Stimulated activated CD8-positive, alpha-beta memory T cell treated with anti-CD3 and anti-CD28 coated beads, Interleukin-15, amount 100 ng/mL, for 24 hours (primary cell): ENCODE data around the gene GAK.

Experiments used
- DNase-seq: peaks from one replicate; pipeline ENCODE4 v3.0.0-alpha.2; 2020; ENCODE audit warnings: low read depth

The GAK gene

DNA sequence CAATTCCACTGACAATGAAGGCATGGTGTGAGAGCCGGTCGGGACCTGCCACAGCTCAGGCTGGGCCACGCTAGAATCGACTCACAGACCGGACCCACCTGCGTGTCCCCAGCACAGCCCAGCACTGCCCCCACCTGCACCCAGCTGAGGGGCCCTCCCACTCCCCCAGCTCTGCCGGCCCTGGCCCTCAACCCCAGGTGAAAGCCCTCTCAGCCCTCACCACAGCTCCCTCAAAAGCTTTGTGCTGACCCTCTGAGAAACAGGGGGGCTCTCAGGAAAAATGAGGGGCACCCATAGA lies 25.1 kb downstream of the GAK start:
- DNase-seq = no peak

DNA sequence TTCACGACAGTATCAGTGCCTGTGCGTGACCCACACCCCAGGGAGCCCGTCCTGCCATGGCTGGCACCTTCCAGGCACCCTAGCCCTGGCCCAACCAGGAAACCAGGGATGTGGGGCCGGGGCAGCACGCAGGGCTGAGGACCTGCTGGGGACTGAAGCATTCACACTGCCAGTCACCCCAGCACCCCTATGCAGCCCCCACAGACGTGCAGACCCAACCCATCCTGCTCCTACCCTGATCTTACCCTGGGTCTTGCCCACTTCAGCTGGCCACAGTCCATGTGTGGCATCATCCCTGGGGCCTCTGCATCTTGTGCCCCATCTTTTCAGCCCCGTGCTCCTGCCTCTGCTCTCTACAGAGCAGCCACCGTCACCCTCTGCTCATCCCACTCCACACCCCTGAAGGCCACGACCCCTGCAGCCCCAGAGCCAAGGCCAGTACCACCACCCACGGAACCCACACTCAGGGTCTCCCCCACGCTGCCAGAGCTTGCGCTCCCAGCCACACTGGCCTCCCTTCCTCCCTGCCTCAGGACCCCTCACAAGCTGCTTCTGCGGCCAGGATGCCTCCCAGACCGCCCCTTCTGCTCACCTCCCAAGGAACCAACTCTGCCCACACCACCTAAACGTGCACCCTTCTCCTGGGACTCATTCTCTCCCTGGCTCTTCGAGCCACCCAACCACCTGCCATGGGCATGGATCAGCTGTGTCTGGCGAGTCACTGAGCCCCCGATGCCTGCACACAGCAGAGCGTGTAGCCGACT lies 25.6 kb downstream of the GAK start:
- DNase-seq = no peak

DNA sequence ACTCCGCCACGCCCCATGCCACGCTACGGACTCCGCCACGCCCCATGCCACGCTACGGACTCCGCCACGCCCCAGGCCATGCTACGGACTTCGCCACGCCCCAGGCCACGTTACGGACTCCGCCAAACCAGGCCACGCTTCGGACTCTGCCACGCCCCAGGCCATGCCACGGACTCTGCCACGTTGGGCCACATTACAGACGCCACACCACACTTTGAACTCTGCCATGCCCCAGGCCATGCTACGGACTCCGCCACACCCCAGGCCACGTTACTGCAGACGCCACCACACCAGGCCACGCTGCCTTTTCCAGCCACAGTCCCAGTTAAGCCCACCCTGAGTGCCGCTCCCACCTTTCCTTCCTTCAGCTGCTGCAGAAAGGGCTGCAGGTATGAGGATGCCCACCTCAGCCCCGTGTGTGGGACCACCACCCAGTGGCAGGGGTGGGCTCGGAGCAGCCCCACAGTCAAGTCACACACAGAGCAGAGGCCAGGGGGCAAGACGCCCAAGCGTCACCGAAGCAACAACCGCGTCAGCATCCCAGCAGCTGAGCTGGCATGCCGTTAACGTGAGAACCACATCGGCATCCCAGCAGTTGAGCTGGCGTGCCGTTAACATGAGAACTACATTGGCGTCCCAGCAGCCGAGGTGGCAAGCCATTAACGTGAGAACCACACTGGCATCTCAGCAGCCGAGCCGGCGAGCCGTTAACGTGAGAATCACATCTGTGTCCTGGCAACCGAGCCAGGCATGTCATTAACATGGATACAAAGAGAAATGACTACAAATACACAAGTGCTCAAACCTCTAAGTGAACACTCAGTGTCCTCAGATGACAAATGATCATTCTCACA lies 26.4 kb downstream of the GAK start:
- no peak for DNase-seq

DNA sequence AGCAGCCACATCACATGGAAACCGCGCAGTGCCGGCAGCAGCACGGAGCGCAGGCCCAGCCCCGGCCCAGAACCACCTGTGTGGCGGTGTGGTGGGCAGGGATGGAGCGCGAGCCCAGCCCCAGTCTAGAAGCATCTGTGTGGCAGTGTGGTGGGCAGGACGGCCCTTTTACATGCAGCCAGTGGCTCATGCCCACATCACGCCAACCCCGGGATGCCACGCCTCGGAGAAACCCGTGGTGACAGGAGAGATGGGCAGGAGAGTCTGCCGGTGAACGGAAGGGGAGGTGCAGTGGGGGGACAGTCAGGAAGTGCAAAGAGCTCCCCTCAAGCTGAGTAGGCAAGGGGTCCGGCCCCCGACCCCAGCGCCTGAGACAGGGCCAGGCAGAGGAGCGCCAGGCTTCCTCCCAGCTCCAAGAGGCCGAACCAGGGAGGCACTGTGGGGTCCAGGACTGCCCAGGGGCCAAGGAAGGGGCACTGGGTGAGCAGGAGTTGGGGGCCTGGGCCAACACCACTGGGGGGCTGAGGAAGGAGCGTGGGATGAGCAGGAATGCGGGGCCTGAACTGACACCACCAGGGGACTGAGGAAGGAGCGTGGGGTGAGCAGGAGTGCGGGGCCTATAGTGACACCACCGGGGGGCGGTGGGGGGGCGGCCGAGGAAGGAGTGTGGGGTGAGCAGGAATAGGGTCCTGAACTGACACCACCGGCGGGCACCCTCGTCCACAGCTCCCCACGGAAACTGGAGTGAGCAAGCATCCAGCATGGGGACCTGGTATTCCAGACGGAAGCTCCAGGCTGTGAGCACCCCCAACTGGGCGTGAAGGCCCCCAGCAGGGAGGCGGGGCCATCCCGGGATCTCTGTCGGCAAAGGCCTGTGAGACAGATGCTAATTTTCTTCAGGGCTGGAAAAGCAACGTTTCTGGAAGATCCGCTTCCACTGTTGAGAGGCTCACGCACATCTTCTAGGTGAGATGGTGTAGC lies 28.8 kb downstream of the GAK start:
- DNase-seq = no peak

DNA sequence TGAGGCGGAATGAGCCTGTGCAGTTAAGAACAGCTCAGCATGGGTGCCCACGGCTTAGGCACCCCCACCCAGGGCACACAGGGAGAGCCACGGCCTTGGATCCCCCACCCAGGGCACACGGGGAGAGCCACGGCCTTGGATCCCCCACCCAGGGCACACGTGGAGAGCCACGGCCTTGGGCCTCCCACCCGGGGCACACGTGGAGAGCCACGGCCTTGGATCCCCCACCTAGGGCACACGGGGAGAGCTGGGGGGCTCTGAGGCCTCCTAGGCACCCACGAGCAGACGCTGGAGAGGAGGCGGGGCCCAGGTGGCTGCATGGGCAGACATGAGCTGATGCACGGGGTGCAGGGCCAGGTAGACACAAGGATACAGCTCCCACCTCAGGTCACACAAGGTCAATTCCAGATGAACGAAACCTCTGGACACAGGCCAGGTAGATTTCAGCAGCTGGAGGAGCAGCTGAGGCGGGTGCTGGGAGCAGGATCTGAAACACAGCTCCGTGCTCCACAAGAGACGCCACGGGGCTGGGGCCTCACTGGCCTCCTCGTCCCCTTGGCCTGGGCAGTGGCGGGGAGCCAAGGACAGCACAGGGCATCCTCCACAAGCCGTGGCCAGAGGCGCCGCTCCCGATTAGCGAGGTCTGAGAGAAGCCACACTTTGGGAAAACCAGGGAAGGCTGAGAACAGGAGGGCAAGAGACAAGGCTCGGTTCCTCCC lies 30.8 kb downstream of the GAK start:
- no peak for DNase-seq

DNA sequence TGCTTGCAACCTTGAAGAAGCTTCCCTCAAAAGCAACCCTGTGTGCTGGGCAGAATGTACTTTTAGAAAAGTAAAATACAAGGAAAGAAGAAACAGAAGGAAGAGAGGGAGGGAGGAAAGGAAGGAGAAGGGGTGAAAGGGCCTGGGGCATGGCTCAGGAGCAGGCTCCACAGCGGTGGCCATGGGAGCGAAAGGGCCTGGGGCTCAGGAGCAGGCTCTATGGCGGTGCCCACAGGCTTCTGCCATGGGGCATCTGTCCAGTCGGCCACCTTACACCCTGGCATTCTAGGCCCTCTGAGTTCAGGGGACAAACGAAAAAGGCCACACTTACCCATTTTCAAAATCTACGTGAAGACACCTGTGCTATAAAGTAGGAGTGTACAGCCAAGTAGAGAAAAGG lies 31.4 kb downstream of the GAK start:
- DNase-seq = no peak

DNA sequence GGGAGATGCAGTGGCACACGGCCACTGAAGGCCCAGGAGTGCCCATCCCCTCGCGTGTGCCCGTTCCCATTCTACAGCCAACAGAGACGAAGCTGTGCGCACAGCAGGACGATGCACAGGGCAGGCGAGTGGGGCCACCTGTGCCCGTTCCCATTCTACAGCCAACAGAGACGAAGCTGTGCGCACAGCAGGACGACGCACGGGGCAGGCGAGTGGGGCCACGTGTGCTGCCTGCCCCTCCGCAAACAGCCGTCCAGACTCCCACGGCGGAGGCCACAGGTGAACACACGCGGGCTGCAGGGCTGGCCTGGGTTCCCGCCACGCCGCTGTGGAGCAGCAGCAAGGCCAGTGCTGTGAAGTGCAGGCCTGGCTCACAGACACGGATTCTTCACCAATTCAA lies 32.0 kb downstream of the GAK start:
- no peak for DNase-seq

DNA sequence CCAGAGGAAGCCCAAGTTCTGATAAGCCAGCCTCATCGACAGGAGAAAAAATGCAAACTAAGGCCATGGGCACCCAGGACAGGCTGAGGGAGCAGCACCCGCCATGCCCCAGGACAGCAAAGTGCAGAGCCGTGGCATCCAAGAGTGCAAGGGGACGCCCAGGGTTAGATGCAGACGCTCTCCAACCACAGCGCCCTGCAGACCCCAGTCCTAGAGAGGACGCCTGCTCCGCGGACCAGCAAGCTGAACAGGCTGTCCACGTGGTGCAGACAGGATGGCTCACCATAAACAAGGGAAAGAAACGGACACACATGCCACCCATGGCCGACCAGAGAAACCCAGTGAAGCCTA lies 32.6 kb downstream of the GAK start:
- no peak for DNase-seq

DNA sequence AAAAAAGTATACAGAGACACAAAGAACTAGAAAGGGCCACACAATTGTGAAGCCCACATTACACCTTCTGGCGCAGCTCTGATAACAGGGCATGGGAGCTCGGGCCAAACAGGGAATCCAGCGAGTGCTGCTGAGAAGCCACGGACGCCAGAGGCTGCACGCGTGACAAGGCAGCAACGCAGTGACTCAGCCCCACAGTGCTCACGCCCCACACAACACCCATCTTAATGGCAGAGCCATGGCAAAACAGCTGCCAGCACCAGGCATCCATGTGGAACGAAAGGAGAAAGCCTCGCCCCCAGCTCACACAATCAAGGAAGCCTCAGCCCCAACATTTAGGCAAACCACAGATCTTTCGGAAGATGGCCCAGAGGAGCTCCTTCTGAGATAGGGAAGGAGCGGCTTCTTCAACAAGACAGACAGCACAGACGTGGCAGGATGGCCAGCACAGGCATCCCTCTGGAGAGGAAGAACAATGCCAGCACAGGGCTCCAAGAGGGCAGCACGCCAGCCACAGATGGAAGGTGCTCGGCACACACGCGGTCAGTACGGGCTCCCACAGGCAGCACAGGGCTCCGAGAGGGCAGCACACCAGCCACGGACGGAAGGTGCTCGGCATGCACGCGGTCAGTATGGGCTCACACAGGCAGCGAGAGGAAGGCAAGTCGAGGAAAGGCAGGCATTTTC lies 33.1 kb downstream of the GAK start:
- no peak for DNase-seq

DNA sequence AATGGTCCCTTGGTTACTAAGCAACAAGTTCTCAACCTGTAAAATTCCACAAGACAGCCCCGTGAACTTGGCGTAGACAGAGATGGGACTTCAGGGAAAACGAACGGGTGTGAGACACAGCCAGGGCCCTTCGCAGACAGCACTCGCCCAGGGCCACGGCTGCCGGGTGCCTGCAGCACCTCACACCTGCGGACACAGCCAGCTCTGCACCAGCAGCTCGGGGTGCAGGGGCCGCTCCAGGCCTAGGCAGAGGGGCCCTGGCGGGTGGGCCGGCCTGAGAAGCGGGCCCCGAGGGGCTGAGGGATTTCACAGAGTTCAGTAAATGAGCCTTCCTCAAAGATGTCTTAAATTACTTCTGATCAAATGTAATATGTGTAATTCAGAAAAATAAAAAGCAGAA lies 34.0 kb downstream of the GAK start:
- DNase-seq = no peak

DNA sequence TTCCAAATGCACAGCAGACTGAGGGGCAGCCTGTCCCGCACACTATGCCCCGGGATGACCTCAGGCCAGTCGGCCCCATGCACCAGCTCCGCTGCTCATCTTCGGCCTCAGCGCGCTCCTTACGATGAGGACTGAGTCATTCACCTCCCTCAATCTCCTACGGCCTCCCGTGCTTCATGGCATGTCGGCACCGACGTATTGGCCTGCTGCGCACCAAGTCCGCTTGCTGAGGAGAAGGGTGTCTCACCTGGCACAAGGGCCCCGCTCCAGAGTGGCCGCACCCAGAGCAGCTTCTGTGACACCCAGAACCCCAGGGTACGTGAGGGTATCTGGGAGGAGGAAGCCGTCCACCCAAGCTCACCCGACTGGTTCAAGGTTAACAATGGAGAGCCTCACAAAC lies 35.5 kb downstream of the GAK start:
- no peak for DNase-seq

DNA sequence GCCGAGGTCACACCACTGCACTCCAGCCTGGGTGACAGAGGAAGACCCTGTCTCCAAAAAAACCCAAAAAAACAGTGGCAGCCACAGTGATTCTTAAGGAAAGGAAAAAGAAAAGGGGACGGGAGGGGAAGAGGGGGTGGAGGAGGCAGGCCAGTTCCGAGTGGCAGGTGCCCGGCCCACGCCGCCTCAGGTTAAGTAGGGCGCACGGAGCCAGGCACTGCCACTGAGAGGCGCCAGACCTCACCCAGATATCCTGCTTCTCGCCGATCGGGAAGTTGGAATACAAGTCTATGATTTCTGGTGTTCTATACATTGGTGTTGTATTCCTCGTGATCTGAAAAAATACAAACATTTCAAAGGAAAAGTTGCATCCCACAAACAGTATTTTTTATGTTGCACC lies 35.9 kb downstream of the GAK start:
- DNase-seq = no peak

DNA sequence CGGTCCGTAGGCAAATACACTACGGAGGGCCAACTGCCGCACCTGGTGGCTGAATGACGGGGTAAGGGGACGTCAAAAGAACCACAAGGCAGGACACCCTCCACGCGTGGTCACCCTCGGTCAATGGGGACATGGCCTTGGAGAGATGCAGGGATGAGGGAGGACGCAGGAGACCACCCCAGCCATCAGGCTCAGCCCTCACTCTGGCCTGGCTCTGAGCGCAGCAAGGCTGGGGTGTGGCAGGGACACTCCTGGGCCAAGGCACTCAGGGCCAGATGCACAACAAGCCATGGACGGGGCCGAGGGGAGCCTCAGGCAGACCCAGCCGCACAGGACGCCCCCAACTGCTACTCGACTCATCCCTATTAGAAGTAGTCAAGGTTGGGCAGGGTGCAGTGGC lies 36.5 kb downstream of the GAK start:
- DNase-seq = no peak

DNA sequence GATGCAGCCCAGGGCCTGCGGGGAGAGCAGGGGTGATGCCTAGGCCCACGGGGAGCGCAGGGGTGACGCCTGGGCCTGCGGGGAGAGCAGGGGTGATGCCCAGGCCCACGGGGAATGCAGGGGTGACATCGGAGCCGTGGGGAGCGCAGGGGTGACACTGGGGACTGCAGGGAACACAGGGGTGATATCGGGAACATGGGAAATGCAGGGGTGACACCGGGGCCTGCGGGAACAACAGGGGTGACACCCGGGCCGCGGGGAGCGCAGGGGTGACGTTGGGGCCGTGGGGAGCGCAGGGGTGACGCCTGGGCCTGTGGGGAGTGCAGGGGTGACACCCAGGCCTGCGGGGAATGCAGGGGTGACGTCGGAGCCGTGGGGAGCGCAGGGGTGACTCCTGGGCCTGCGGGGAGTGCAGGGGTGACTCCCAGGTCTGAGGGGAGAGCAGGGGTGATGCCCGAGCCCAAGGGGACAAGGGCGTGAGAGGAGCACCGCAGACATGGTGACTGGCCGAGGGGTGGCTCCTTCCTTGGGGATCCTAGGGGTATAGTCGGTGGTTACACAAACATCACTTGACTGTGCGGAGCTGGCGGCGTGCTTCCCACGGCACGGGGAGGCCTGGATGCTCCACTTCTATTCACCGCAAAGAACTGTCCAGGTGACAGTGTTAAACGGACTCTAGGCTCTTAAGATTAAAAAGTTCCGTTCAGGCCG lies 38.0 kb downstream of the GAK start:
- DNase-seq = no peak

DNA sequence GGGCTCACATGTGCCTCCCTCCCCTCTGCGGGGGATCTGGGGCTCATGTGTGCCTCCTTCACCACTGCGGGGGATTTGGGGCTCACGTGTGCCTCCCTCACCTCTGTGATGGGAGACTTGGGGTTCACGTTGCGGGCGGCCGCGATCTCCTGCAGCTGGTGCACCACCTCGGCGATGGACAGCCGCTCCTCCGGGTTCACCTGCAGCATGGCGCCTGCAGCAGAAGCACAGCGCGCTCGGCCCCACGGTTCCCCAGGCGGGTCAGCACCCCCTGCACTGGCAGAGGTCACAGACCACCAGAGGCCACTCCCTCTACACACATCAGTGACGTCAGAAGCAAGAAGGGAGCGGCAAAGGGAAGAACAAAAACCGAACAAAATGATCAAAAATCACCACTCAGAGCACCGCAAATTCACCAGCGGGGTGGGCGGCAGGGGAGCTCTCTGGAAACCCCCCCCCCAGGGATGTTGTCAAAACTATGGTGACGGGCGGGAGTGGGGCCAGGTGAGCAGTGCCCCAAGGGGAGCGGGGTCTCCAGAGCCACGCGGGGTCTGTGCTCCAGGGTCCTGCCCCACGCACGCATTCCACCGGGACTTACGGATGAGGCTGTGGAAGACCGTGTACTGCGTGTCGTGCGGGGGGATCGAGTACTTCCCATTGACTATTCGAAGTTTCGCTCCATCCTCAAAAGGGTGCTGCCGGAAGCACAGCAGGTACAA lies 38.7 kb downstream of the GAK start:
- no peak for DNase-seq

DNA sequence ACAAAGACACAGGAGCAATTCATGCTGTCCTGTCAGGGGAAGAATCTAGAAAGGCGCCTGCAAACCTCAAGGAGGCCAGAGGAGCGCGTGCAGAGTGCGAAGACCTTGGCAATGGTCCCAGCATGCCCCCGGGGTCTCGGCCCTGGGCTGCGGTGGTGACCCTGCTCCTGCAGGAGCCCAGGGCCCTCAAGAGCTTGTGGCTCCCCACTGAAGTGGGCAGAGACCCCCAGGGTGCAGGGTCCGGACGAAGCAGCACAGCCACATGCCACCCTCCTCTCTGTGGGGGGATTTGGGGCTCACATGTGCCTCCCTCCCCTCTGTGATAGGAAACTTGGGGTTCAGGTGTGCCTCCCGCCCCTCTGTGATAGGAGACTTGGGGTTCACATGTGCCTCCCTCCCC lies 39.3 kb downstream of the GAK start:
- no peak for DNase-seq

DNA sequence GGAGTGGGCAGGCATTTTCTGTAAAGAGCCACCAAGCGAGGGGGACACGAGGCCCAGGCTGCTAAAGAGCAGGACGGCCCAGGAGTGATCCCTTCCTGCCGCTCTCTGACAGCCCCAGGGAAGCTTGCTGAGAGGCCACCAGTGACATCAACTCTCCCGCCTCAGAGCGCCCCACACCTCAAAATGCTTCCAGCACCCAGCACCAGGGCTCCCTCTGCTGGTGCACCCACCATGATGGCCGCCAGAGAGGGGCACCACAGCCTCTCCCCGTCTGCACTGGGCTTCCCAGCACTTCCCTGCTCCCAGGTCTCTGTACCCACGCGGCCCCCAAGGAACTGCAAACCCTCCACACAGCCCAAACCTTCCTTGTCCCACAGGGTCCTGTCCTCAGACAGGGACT lies 40.4 kb downstream of the GAK start:
- DNase-seq = no peak

DNA sequence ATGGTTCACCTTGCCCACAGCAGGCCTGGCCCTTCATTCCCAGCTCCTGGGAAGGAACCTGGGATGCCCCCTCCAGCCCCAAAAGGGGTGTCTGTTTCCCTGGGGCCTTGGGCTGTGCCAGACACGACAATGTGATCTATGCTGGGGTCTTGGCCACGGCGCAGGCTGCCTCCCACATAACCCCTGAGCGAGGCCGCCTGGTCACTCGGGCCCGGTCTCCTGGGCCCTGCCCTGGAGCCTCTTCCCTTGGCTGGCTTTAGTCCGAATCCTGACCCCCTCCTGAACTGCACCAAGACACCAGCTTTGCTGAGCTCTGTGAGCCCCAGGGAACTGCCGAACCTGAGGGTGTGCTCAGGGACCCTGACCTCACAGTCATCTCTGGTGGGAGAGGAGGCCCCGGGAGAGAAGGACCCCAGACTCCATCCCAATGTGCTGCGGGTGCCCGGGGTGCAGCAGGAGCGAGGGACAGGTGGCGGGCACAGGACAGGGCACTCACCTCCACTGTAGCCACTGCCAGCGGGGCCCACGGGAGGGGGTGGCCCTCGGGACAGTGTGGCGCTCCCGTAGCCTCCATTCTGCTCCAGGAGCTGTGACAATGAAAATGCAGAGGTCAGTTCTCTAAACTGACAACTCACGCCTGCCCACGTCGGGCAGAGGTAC lies 42.0 kb downstream of the GAK start:
- DNase-seq = no peak

DNA sequence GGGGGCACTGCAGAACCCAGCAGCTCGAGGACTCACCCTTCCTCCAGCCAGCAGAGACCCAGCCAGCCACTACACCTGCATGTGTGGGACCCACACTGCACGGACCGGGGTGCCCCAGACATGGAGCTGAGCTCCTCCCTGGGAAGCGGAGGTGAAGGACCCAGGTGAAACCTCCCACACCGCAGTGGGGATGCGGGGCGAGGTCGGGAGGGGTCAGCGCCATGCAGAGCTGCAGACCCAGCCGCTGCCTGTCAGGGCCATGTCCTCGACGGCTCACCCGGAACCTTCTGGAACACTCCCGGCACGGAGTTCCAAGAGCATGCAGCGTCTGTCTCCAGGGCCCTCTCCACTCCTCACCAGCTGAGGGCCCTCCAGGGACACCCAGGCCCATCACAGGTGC lies 42.6 kb downstream of the GAK start:
- no peak for DNase-seq

DNA sequence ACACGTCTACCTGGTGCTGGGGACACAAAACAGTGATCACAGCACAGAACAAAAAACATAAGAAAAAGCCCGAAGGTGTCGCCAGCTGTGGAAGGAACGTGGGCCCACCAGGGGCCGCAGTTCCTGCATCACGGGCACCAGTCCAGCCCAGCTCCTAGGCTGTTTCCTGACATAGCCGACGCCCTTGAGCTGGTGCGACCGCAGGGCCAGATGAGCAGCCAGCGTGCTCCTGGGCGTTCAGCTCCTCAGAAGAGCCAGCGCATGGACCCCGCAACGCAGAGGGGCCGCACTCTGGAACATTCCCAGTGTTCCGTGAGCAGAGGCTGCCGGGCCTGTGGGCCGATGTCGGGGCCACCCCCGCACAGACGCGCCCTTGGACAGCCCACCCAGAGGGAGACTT lies 44.1 kb downstream of the GAK start:
- DNase-seq = no peak
